GM11168 (cell line): ENCODE results near the gene KMT2E.

Source experiments
- in situ Hi-C: fragments of 300-500 bp; cut with MboI; formaldehyde crosslinking; loops from one replicate; pipeline ENCODE4 v1.12.0; 2022; ENCODE audit warnings: low sequenced_read_pairs; ENCODE audit not compliant: unreplicated experiment

The KMT2E gene

DNA sequence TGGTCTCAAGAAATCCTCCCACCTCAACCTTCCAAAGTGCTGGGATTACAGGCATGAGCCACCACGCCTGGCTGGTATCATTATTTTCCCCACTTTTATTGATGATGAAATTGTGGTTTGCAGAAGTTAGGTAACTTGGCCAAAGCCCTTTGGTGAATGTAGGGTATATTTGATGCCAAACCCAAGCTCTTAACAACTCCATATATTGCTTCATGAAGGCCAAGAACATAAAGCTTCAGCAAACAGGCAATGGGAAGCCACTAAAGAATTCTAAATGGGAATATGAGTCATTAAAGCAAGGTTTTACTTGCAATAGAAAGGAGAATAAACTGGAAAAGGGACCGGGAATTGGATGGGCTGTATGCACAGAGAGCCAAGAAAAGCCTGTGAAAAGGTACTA is 142.7 kb downstream of the KMT2E start:
- in situ Hi-C loops = no loop called here

DNA sequence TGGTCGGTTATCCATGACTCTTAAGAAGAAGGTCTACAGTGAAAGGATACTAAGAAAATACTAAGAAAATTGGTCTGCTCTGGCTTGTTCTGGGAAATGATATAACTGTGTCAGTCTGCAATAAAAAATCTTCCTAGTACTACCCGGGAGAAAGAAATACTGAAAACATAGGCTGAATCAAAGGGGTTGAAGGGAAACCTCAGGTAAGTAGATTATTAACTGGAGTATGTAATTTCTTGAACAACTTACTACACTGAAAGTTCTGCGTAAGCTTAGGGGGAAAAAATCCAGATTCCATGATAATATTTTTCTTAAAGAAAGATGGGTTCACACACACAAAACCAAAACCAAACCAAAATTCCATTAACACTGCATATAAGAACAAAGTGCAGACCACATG is 143.3 kb downstream of the KMT2E start:
- in situ Hi-C loops = no loop called here

DNA sequence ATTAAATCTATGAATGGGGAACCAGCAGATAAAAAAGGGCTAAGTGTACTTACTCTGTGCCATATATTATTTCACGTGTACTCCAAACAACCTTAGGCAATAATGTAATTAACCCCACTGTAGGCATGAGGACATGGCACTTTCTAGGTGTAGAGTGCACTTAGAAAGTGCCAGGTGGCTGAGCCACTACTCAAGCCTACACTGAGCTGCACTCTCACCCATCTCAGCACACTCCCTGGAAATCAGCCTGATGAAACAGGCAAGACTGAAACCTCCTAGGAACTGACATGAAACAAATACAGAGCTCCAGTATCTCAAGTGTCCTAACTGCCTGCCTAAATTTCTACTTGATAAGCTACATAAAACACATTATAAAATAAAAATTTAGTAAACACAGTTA is 147.4 kb downstream of the KMT2E start:
- in situ Hi-C loops = no loop called here
